Measurements from ENCODE around the gene IL36G. TPM values are rescaled to one million over a fixed set of nuclear protein-coding genes. Genes with fewer than 3 reads are reported as not detected.

The IL36G gene
- polyA plus RNA-seq, 5 donors = 0.10 to 0.46 (median 0.42) TPM

DNA sequence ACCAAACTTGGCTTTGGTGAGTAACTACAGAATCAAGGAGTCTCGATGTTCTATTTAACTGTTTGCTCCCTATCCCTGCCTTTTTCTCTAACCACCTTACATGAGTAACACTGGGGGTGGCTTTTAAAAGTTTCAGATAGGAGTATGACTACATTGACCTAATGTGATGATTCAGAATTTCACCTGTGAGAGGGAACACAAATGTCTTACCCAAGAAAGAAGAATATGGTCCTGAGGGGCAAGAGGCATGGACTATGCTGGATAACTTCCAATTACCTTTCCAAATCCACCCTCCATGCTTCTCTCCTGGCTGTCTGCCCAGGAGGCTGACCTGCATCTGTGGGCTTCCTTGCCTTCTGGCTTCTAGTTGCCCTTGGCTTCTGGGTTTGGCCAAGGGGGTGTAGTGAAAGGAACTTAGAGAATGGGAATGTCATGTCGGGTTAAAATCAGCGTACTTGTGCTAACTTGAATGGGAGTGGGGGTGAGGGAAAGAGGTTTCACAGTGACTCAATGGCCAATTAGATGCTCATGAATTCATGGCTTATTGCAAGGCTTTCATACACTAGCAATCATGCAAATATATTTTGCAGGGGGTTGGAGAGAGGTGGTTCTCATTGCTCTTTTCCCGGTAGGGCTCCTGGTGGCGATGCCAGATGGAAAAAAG is 5.3 kb upstream of the IL36G start:
- DNase-seq = no peak

DNA sequence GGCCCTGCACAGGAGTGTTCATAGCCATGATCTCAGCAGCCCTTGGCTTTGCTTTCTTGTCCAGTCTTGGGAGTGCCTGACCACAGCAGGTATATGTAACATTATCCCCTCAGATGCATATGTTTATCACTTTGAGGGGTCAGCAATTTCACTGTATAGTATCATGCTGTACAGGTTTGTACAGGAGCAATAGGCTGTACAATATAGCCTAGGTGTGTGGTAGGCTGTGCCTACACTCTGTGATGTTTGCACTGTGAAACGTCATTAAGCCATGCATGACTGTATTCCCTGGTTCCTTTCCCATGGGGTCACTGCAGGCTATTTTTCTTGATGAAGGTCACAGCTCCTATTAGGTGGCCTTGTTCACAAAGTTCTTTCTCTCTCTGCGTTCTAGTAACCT is 4.7 kb upstream of the IL36G start:
- no peak for DNase-seq

DNA sequence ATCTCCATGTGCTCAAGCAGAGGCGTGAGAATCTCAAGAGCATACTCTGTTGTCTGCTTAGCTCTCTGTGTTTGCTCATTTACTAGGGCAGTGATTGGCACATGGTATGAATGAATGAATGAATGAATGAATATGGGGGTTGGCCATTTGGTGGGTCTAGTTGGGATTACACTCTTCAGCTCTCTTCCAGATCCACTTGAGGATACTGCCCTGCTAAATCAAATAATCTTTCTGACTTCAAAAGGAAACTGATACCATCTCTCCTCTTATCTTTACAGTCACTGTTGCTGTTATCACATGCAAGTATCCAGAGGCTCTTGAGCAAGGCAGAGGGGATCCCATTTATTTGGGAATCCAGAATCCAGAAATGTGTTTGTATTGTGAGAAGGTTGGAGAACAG is 1.9 kb downstream of the IL36G start:
- no peak for DNase-seq

DNA sequence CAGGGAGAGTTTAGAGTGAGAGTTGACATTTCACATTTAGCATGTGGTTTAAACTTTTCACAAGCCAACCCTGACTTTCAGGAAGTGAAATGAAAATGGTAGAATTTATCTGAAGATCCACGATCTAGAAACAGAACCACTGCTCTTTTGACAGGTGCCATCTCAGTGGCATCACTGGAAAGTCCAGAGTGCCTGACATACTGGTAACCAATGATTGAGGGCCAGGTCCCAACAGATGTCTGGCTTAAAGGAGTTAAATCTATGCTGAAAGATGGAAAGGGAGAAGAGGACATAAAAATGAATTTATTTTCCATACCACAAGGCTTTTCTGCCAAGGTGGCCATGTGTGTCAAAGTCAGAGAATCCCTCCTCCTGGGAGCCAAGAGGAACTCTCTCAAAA is 2.7 kb downstream of the IL36G start:
- DNase-seq = no peak

DNA sequence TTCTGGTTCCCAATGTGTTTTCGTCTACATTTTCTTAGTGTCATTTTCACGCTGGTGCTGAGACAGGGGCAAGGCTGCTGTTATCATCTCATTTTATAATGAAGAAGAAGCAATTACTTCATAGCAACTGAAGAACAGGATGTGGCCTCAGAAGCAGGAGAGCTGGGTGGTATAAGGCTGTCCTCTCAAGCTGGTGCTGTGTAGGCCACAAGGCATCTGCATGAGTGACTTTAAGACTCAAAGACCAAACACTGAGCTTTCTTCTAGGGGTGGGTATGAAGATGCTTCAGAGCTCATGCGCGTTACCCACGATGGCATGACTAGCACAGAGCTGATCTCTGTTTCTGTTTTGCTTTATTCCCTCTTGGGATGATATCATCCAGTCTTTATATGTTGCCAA is 7.3 kb downstream of the IL36G start:
- no peak for DNase-seq

DNA sequence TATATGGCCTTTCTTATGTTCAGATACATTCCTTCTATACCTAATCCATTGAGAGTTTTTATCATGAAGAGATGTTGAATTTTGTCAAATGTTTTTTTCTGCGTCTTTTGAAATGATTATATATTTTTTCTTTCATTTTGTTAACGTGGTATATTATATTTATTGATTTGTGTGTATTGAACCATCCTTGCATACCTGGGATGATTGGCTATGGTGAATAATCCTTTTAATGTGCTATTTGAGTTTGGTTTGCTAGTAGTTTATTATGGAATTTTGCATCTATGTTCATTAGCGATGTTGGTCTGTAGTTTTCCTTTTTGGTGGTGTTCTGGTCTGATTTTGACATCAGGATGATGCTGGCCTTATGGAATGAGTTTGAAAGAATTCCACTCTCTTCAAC is 11.8 kb downstream of the IL36G start:
- DNase-seq = no peak

DNA sequence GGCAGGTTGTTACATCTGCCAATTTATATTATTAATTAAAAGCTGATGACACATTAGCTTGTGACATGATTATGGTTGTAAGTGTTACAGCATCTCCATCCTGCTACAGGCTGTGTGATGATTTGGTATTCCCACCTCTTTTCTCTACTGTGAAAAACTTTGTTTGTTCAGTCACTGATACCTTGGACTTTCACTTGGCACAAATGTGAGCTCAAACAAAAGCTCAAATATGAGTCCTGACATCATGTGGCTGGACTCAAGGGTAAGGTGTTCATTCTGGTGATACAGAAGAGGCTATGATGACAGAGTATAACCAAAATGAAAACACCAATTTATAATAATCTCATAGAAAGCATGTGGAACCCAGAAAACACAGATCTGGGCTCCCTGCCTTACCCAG is 16.0 kb downstream of the IL36G start:
- no peak for DNase-seq

DNA sequence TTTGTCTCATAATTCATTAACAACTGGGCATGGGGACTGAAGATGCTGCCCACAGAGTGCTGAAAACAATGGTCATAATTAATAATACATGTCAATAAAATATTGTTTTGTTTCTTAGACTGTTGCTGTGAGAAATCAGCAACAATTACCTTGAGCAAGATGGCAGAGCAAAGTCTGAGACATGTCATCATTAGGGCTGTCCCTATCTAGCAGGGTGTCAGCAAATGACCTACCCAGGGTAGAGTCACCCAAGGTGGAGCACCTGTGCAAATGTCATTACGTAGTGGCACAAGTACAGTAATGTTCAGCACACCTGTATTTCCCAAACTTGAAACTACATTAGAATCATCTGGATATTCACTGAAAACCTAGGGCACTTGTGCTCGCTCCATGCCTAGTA is 16.8 kb downstream of the IL36G start:
- DNase-seq = no peak

DNA sequence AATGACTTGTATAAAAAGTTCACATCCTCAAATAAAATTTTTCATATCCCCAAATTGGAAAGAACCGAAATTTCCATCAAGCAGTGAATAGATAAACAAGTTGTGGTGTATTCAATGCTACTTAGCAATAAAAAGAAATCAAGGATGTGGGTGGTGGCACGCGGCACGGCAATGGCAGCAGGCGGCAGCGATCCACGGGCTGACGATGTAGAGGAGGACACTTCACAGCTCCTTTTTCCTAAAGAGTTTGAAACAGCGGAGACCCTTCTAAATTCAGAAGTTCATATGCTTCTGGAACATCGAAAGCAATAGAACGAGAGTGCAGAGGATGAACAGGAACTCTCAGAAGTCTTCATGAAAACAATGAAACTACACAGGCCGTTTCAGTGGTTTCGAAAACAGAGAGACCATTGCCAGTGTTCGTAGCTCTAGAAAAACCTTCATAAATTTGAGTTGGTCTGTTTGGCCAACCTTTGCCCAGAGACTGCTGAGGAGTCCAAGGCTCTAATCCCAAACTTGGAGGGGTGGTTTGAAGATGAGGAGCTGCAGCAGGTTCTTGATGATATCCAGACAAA is 17.6 kb downstream of the IL36G start:
- no peak for DNase-seq

DNA sequence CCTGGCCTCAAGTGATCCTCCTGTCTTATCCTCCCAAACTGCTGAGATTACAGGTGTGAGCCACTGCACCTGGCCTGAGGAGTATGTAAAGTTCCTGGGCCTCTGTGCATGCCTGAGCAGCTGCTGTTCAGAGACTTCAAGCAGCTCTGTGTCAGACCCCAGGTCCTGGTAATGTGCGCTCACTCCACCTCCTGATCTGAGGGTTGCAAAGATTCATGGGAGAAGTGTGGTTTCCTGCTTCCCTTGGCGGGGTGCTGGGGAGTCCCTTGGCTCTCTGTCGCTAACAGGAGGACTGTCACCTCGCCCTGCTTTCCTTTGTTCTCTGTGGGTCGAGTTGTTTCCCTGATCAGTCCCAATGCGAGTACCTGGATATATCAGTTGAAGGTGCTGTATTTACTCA is 18.8 kb downstream of the IL36G start:
- no peak for DNase-seq

DNA sequence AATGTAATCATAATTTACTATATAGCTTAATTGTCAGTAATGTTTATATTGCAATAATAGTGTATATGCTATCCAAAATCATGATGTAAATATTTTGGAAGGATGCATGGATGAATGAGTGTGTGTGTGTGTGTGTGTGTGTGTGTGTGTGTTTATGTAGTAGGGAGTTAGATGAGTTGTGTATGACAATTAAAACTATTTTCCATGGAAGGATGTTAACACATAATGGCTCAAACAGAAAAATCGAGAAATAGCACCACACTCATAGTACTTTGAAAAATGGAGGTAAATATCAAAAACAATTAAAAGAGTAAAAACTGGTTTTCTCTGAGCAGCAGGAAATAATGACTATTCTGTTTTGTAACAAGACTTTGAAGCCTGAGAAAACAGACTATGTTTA is 19.3 kb downstream of the IL36G start:
- DNase-seq = no peak

DNA sequence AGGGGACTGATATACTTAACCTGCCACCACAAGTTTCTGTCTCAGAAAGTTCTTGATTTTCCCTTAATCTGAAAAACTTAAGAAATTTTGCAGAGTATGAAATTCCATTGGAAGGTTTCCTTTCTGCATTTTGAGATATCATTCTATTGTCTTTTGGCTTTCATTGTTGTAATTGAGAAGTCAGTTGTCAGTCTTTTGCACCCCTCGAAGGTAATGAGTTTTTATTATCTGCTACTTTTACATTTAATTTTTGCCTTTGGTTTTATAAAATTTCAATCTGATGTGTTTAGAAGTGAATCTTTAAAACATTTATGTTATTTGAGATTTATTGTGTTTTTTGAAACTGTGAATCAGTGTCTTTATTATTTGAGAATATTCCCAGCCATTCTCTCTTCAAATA is 22.6 kb downstream of the IL36G start:
- DNase-seq = no peak

DNA sequence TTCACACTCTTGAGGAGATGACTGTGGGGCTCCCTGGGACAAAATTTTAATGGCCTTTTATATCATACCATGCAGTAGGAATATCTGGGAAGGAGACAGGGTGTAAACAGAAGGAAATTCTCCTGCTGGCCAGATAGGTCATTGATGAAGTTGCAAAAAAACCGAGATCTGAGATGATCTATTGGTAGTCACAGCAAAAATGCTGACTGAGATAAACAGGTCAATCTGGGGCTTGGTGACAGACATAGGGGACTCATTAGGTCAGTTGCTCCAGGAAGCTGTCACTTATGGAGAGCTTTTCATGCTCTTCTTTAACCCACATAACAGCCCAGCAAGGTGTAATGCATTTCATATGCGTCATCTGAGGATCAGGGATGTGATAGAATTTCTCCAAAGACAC is 24.9 kb downstream of the IL36G start:
- no peak for DNase-seq

DNA sequence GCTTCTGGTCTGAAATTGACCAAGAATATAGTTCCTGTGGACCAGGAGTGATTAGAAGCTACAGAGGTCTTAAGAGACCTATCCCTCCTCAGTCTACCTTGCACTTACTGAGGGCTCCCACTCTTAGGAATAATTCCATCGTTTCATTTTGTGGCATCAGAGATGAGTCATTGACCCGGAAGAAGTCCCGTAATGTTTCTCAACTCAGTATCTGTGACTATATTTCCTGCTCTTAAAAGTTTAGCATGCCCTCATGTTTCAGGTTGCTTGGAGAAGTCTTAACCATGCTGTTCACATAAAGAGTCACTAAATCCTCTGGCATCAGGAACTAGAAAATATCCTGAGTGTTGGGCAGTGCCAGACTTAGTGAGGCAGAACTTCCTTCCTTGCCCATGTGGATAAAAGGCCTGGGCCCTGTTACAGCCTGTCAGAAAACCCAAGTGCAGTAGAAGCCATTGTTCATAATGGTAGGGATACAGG is 27.3 kb downstream of the IL36G start, which contains the start of gene IL36A:
Gene IL36A, plus strand, starts transcription at position 430 of the 480 bp plus-strand sequence. CDS start 413 bp downstream, outside the sequence.
- no peak for DNase-seq

DNA sequence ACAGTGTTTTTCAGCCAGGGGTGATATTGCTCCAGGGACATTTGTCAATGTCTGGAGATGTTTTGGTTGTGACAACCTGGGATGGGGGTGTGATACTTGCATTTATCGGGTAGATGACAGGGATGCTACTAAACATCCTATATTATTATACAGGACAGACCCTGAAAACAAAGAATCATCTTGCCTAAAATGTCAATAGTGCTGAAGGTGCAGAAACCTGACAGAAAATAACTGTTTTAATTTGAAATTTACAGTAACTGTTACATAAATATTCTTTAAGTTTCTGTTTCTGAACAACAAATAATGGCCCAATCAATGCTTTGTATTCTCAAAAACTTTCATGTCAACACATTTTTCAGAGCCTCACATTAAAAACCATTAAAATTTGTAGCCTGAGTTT is 29.4 kb downstream of the IL36G start:
- DNase-seq = no peak

DNA sequence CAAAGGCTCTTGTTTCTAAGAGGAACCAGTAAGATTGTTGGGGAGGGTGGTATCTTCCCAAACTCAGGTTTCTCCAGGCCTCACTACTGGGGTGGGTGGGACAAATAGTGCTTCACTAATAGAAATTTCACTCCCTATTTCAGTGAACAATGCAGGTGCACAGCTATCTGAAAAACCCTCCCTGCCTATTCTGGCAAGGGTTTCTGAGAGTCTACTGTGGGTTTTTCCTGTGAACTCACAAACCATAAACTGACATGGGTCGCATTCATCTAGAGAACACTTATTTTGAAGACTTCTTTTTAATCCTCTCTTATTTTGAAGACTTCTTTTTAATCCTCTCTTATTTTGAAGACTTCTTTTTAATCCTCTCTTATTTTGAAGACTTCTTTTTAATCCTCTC is 31.8 kb downstream of the IL36G start:
- no peak for DNase-seq

DNA sequence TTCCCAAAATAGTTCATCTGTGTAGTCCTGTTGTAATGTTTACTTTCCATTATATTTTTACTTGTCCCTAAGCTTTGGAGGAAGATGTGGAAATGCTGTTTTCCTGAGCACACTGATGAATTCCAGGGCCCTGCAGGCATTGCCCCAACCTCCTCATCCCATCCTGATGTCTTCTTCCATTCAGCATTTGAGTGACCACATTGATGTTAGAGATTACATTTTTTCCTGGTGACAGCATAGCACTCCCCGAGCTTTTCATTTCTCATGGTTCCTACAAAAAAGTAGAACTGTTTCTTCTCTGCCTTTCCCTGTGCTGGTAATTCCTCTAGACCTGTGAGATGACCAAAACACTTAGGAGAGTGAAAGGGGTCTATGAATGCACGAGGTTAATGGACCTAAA is 32.3 kb downstream of the IL36G start:
- DNase-seq = no peak

DNA sequence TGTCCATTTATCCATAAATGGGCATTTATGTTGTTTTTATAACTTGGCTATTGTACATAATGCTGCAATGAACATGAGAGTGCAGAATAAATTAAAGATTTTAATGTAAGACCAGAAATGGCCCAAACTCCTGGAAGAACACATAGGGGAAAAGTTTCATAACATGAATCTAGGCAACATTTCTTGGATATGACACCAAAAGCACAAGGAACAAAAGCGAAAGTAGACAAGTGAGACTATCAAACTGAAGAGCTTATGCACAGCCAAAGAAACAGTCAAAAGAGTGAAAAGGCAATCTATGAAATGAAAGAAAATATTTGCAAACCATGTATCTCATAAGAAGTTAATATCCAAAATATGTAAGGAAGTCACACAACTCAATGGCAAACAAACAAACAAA is 33.3 kb downstream of the IL36G start:
- no peak for DNase-seq

DNA sequence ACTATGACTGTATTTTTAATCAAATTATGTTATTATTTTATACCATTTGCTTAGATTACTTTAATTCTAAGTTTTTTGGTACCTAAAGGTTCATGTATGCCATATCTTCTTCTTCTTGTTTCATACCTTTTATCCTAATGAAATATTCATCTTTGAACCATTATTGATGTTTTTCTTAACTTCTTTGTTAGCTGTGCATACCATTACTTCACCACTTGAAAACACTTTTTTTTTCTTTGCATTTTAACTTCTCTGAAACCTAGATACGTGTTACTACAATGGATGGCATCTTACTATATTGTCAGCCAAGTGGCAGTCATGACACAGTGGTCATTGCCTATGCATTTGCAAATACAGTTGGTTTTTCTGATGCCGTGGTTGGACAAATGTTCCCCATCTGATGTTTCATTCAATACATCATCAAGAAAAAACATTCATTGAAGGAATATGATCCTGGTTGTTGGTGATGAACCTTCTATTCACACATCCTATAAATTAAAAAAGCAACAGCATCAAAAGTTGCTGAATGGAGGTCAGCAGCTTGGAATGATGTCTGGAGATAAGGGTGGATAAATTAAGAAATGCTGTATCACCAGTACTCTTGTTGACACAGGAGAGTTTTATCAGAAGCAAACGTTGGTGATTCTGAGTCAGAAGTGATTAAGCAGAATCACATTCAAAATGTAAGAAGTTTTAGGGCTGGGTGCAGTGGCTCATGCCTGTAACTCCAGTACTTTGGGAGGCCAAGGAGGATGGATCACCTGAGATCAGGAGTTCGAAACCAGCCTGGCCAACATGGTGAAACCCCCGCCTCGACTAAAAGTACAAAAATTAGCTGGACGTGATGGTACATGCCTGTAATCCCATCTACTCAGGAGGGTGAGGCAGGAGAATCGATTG is 34.9 kb downstream of the IL36G start:
- DNase-seq = no peak

DNA sequence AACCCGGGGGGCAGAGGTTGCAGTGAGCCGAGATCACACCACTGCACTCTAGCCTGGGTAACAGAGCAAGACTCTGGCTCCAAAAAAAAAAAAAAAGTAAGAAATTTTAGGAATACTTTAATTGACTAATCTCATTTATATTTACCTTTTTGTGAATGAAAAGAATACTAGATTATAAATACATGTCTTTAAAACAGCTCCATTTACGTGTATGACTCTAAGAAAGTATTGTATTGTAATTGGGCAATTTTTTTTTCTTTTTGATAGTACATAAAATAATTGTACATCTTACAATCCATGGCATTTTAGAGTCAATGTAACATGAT is 35.5 kb downstream of the IL36G start:
- no peak for DNase-seq

DNA sequence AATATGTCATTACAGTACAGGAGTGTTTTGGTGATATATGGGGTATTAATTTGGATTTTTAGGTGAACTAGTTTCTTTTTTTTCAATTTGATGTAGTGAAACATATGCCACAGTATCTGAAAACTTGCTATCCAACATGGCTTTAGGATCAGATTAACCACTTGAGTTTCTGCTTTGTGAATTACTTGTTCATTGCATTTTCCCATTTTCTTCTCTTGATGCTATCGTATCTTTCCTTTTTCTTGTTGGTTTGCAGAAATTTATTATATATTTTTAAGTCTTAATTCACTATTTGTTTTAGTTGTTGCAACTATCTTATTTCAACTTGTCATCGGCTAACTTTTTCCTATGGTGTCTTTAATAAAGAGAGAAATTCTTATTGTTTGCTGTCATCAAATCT is 36.3 kb downstream of the IL36G start:
- no peak for DNase-seq

DNA sequence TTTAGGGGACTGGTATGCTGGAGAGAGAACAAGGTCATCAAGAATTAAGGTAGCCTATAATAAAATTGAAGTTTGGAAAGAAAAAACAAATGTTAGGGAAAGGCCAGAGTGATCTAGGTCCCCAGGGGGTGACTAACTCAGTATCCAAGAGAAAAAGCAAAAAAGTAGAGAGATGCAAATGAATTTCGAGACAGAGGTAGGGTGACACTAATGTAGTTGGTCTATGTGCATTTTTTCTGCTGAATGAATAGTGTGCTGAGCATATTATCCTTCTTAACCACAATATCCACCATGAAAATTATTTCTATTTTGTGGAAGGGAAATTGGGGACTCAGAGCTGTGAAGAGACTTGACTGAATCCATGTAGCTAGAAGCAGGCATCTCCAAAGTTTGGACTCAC is 37.2 kb downstream of the IL36G start:
- DNase-seq = no peak

DNA sequence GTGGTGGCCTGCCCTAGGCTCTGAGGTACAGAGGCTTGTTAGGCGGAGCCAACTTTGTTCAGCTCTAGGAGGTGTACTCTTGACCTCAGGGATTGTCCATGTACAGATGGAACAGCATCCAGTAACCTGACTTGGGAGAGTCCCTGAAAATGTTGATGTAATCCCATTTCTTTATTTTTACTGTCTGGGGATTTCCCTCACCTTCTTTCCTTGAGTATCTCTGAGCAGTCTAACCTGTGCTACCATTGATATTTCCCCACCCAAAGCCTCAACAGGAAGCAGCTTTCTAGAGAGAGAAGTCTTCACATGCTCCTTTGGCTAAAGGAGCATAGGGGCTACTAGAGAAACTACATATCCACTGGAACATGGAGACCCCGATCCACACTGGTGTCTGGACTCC is 37.8 kb downstream of the IL36G start:
- no peak for DNase-seq
